PFSK-1 (cell line): Measurements from ENCODE around the gene B4GALT6.

ENCODE experiments used
- POLR2AphosphoS5 ChIP-seq: IDR thresholded peaks from 2 replicates; pipeline ENCODE4 v1.6.1; 2012; ENCODE audit warnings: low read depth, mild to moderate bottlenecking, control low read depth, low read length, moderate library complexity
- REST ChIP-seq, 2 experiments: IDR thresholded peaks; 2 replicates each; pipeline versions ENCODE4 v1.6.1 to v1.8.0; 2011 to 2012; ENCODE audit warnings: low read depth in 2 of 2, low read length in 2 of 2, control low read depth in 1 of 2, inconsistent platforms in 1 of 2, mild to moderate bottlenecking in 1 of 2, moderate library complexity in 1 of 2; ENCODE audit not compliant: insufficient read depth in 1 of 2
- TAF1 ChIP-seq: IDR thresholded peaks from 2 replicates; pipeline ENCODE4 v1.6.1; 2012; ENCODE audit warnings: low read length, control low read depth, borderline replicate concordance; ENCODE audit not compliant: insufficient read depth

GRCh38 chr18:31607384-31607783 lies 77.0 kb downstream of the B4GALT6 start:
- TF ChIP-seq POLR2AphosphoS5 = no peak
- no peak for TF ChIP-seq REST (IDR thresholded peaks at IDR 0.05; ENCODE audit: insufficient read depth in 1 of 2, low read depth in 2 of 2, low read length in 2 of 2)
- no peak for TF ChIP-seq TAF1
